ENCODE measurements around the gene ARHGAP9.
A peak's percentile ranks its signal among the peaks of the same experiment; 100 is the strongest.

Gene ARHGAP9

GRCh38 chr12:57479376-57480115 is at the start of gene ARHGAP9:
Gene ARHGAP9, minus strand, starts transcription at chr12:57479866. Its CDS starts 460 bp downstream, at chr12:57479406.
- H3K27ac ChIP-seq (ENCODE audit: low read depth, low read length) = peak within 1 kb of the TSS; percentile 71

DNA sequence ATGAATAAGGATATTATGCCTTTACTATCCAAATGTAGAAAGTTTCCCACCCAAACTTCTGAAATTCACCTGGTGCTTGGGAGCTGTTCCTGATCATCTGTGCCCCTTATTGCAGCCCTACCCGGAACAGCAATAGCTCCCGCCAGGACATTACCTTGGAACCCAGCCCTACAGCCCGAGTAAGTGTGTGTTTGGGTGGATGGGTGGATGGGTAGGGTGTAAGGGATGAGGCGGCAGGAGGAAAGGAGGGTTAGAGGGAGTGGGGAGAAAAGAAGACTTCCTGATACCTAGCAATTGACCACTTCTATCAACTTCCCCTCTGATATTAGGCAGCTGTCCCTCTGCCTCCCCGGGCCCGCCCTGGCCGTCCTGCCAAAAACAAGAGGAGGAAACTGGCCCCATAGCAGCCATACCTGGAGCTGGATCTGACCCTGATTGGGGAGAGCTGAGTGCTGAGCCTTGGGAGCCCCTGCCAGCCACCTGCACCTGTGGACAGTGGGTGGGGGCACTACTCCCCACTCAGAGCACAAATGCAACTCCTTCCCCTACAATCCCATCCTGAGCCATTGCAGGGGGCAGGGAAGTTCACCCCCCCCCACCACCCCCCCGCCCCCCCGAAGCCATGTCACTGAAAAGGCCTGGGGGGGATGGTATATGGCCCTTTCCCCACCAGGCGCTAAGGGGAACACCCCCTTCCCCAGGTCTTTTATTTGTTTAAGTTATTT is 49.3 kb upstream of the ARHGAP9 start:
- Histone ChIP-seq H3K27me3 (ENCODE audit: low read length) (no peaks in the 10 kb centered on the region), H3K9me3 (ENCODE audit: insufficient read depth, low read length) (no peaks in the 10 kb centered on the region), H3K9me2 (replicated peaks; ENCODE audit: insufficient read depth, low read length) (no peaks in the 10 kb centered on the region), H3K79me2 (ENCODE audit: insufficient read depth, low read length) (peaks cover 4% of the 10 kb centered on the region; the same call in 1 of the 2 replicates), H3K4me2 (ENCODE audit: low read depth, low read length, poor library complexity, severe bottlenecking) (no peak overlapping the region), H3K27ac (ENCODE audit: low read depth, low read length) (no peak overlapping the region), H3K36me3 (ENCODE audit: low read length) (no peaks in the 10 kb centered on the region; the same call in 1 of the 2 replicates), H3K4me3 (ENCODE audit: insufficient read depth, low read length, poor library complexity, severe bottlenecking) (no peak overlapping the region), H2AFZ (ENCODE audit: low read depth, low read length, severe bottlenecking) (no peak overlapping the region), H4K20me1 (ENCODE audit: low read depth, low read length) (no peaks in the 10 kb centered on the region), H3K9ac (ENCODE audit: low read length) (no peak overlapping the region), H3F3A (ENCODE audit: insufficient read depth) (peaks cover 12% of the 10 kb centered on the region; the same call in 1 of the 2 replicates)
- TF ChIP-seq EZH2phosphoT487 (conservative IDR thresholded peaks at IDR 0.05; ENCODE audit: low read length) = no peak
- no peak for TF ChIP-seq CTCF (IDR thresholded peaks at IDR 0.05; ENCODE audit: insufficient read depth, low read length, poor library complexity, severe bottlenecking)

More at GRCh38 chr12:57479376-57480115, at the start of gene ARHGAP9:
- H3K79me2 ChIP-seq (ENCODE audit: insufficient read depth, low read length) = no peaks in the 10 kb centered on the region
- TF ChIP-seq CTCF (IDR thresholded peaks at IDR 0.05; ENCODE audit: insufficient read depth, low read length, poor library complexity, severe bottlenecking) (no peak), EZH2phosphoT487 (conservative IDR thresholded peaks at IDR 0.05; ENCODE audit: low read length) (no peak)
- no peak within 1 kb of the TSS for H3K4me3 ChIP-seq (ENCODE audit: insufficient read depth, low read length, poor library complexity, severe bottlenecking)
- H3K9me2 ChIP-seq (replicated peaks; ENCODE audit: insufficient read depth, low read length) = no peaks in the 10 kb centered on the region
- H3K4me2 ChIP-seq (ENCODE audit: low read depth, low read length, poor library complexity, severe bottlenecking) = peak within 1 kb of the TSS; percentile 54
- peaks cover 12% of the 10 kb centered on the region; the same call in 1 of the 2 replicates for H3F3A ChIP-seq (ENCODE audit: insufficient read depth)
- peak within 1 kb of the TSS; percentile 83 for H2AFZ ChIP-seq (ENCODE audit: low read depth, low read length, severe bottlenecking)
- no peaks in the 10 kb centered on the region for H4K20me1 ChIP-seq (ENCODE audit: low read depth, low read length)
- H3K9me3 ChIP-seq (ENCODE audit: insufficient read depth, low read length) = no peaks in the 10 kb centered on the region
- no peaks in the 10 kb centered on the region for H3K27me3 ChIP-seq (ENCODE audit: low read length)
- H3K36me3 ChIP-seq (ENCODE audit: low read length) = no peaks in the 10 kb centered on the region
- H3K9ac ChIP-seq (ENCODE audit: low read length) = peak within 1 kb of the TSS; percentile 43

DNA sequence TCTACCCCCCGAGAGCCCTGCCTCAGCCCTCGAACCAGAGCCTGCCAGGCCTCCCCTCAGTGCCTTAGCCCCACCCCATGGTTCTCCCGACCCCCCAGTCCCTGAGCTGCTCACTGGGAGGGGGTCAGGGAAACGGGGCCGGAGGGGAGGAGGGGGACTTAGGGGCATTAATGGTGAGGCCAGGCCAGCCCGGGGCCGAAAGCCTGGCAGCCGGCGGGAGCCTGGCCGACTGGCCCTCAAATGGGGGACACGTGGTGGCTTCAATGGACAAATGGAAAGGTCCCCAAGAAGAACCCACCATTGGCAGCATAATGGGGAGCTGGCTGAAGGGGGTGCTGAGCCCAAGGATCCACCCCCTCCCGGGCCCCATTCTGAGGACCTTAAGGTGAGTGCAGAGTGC is 48.5 kb upstream of the ARHGAP9 start:
- Histone ChIP-seq H3K4me2 (ENCODE audit: low read depth, low read length, poor library complexity, severe bottlenecking) (no peak overlapping the region), H3K9me2 (replicated peaks; ENCODE audit: insufficient read depth, low read length) (no peaks in the 10 kb centered on the region), H3F3A (ENCODE audit: insufficient read depth) (peaks cover 21% of the 10 kb centered on the region), H3K36me3 (ENCODE audit: low read length) (no peaks in the 10 kb centered on the region; the same call in 1 of the 2 replicates), H3K27me3 (ENCODE audit: low read length) (no peaks in the 10 kb centered on the region), H3K9ac (ENCODE audit: low read length) (no peak overlapping the region), H4K20me1 (ENCODE audit: low read depth, low read length) (no peaks in the 10 kb centered on the region), H2AFZ (ENCODE audit: low read depth, low read length, severe bottlenecking) (no peak overlapping the region), H3K79me2 (ENCODE audit: insufficient read depth, low read length) (peaks cover 11% of the 10 kb centered on the region), H3K9me3 (ENCODE audit: insufficient read depth, low read length) (no peaks in the 10 kb centered on the region), H3K27ac (ENCODE audit: low read depth, low read length) (no peak overlapping the region), H3K4me3 (ENCODE audit: insufficient read depth, low read length, poor library complexity, severe bottlenecking) (no peak overlapping the region)
- TF ChIP-seq EZH2phosphoT487 (conservative IDR thresholded peaks at IDR 0.05; ENCODE audit: low read length) (no peak), CTCF (IDR thresholded peaks at IDR 0.05; ENCODE audit: insufficient read depth, low read length, poor library complexity, severe bottlenecking) (no peak)

Data from SU-DHL-6 (cell line).